GM18870 (cell line): ENCODE results near the gene SLC6A20.

ENCODE experiments used
- ATAC-seq: cut with Tn5 transposase; IDR thresholded peaks from one replicate; pipeline ENCODE4 v1.9.1; 2021; ENCODE audit warnings: moderate library complexity; ENCODE audit not compliant: unreplicated experiment

The SLC6A20 gene

GRCh38 chr3:45730409-45731154, 65.8 kb downstream of the SLC6A20 start:
- ATAC-seq = no peak

GRCh38 chr3:45729614-45730013, 66.7 kb downstream of the SLC6A20 start:
- no peak for ATAC-seq

- no peak for ATAC-seq
These were observed 71.4 kb downstream of the SLC6A20 start for GRCh38 chr3:45724911-45725310.

- ATAC-seq = no peak
These were observed 76.5 kb downstream of the SLC6A20 start for GRCh38 chr3:45719655-45720487.

- no peak for ATAC-seq
These were observed 79.5 kb downstream of the SLC6A20 start for GRCh38 chr3:45716790-45717336.

GRCh38 chr3:45715945-45716344, 80.4 kb downstream of the SLC6A20 start:
- no peak for ATAC-seq

- ATAC-seq = no peak
These were observed 83.8 kb downstream of the SLC6A20 start for GRCh38 chr3:45712434-45713110.

- ATAC-seq = no peak
These were observed 84.4 kb downstream of the SLC6A20 start for GRCh38 chr3:45711931-45712330.

- no peak for ATAC-seq
These were observed 90.2 kb downstream of the SLC6A20 start for GRCh38 chr3:45705839-45706808.
